GM18507 (cell line): ENCODE measurements around the gene ANKRD20A1.
"Not testable (repeated sequence)": the region's sequence is repeated elsewhere in the genome, so short reads cannot be mapped to it uniquely, and the experiment has no call there.

ENCODE experiments used
- DNase-seq: peaks from one replicate; pipeline ENCODE4 v3.0.0; 2011; ENCODE audit warnings: low read depth; ENCODE audit not compliant: insufficient read length; ENCODE audit errors: extremely low spot score
- FAIRE-seq: peaks from 2 replicates; lab custom pipeline; 2011; peaks lifted over from hg19 to GRCh38; lab: Jason Lieb, UNC

ANKRD20A1 gene

DNA sequence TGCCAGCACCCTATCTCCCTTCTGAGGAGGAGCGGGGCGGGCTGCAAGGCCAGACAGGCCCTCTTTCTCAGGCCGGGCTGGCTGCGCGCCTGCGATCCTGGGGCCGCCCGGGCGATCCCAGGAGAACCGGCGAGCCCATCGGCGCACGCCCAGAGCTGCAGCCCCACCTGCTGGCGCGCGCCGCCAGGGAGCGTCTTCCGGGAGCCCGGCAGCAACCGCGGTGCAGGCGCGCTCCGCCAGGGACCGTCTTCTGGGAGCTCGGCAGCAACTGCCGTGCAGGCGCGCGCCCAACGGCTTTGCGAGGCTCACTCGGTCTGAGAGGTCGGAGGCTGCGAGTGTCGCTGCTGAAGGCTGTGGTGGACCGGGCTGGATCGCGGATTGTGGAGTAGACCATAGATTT, at the start of gene ANKRD20A1:
ANKRD20A1 (plus strand) TSS at position 61 of the 400 bp plus-strand sequence. CDS start 496 bp downstream, outside the sequence.
- DNase-seq, FAIRE-seq: not testable (repeated sequence)

DNA sequence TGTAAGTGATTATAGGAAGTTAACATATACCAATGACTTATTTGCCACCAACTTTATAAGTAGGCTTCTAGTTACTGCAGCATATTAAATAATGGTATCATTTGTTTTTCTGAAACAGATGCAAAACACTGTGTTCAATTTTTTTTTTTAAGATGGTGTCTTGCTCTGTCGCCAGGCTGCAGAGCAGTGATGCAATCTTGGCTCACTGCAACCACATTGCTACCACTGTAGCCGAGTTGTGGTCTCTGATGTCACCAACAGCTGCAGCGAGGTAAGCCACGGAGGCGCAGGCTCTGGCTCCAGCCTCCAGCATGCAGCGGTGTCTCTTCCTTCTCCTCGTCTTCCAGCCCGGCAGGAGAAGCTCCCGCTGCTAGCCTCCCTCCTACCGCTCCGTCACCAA, 26.6 kb upstream of the ANKRD20A1 start:
- not testable (repeated sequence) for FAIRE-seq, DNase-seq
